Measurements from ENCODE around the gene AP1G2.

The AP1G2 gene

DNA sequence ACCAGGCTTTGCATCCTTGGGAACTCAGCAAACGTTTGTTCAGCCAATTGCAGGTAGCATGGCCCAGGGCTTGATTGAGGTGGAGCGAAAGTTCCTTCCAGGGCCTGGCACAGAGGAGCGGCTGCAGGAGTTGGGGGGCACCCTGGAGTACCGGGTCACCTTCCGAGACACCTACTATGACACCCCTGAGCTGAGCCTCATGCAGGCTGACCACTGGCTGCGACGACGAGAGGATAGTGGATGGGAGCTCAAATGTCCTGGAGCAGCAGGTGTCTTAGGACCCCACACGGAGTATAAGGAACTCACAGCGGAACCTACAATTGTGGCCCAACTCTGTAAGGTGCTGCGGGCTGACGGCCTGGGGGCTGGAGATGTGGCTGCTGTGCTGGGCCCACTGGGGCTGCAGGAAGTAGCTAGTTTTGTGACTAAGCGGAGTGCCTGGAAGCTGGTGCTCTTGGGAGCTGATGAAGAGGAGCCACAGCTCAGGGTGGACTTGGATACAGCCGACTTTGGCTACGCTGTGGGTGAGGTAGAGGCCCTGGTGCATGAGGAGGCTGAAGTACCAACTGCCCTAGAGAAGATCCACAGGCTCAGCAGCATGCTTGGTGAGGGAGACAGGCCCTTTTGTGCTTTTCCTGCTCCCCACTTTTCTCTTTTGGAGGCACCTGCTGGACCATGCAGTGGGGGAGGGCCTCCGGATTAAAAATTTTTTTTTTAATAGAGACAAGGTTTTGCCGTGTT, 10.7 kb downstream of the AP1G2 start:
- no peak for DNase-seq

DNA sequence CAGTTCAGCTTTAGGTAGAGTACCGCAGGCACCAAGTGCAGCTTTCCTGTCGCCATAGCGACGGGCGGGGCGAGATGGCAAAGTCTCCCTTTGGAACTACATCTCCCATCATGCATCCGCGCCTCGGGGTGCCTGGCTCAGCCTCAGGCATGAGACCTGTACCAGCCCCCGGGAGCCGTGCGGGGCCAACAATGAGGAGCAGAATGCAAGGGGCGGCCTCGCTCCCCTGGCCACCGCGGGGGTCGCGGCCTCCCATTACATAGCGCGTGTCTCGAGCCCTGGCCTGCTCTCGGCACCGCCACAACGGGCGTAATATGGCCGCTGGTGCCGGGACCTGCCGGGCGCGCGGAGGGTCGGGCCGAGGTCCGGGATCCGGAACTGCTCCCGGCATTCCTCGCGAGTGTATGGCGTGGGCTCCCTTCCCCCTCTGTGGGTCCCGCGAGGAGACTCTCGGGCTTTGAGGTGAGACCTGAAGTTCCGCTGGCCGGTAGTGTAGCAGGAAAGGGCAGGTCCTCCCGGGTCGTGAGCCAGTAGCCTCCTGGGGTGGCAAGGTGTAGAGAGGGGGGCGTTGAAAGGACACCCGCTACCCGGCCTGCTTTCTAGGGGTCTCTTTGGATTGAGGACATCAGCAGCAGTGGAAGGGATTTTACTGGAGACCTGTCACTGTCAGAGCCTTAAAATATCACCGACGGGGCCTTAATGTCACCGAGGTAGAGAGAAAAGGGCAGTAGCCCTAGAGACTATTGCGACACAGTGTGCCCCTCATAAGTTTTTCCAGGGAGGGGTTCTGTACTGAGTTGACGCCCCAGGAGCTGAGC, 11.5 kb downstream of the AP1G2 start, which contains the start of gene THTPA:
THTPA (plus strand) TSS at position 390 of the 818 bp plus-strand sequence. CDS start 487 bp downstream, outside the sequence.
- peak; percentile 83 for DNase-seq

DNA sequence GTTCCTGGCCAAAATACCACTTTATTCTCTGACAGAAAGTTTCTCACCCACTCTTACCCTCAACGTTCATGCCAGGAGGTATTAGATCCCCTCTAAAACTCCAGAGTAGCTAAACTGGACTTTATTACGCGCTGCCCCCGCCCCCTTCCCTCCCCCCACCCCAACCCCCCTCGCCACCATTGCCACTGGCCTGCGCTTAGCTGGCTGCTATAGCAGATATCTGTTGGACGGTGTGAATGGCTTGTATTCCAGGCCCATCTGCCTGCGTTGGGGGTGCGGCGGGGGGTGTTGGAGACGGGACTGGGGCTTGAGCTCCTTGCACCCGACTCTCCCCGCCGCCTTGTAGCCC, 12.1 kb downstream of the AP1G2 start:
- DNase-seq: no peak

DNA sequence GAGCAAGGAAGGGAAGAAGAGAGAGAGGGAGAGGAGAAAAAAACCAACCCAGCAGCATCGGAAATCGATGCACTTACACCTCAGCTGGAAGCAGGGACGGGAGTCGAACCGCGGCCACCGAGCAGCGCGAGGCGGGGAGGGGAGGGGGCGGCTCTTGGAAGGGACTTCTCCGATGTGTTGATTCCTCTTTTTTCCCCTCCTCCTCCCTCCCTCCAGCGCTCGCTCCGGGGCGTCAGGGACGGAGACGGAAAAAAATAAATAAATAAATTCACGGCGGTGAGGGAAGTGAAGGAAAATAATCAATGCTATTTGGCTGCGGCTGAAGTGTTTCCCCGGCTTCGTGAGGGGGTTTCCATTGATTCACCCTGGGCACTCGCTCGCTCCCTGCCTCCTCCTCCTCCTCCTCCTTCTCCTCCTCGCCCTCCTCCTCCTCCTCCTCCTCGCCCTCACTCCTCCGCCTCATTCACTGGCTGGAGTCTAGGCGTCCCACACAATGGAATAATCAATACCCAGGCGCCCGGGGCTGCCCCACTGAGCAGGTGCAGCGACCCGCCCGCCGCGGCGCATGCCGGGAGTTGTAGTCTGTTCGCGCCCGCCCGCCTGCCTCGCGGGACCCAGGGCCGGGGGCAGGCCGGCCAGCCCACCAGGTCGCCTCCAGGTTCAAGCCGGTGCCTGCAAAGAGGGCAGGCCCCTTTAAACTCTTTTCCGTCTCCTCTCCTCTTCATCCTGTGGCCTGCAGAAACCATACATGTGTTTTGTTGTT, 16.1 kb downstream of the AP1G2 start, which contains the start of gene ZFHX2:
ZFHX2 (minus strand) TSS at position 500 of the 763 bp plus-strand sequence. CDS start 16,440 bp downstream, outside the sequence.
- peak; percentile 61 for DNase-seq

DNA sequence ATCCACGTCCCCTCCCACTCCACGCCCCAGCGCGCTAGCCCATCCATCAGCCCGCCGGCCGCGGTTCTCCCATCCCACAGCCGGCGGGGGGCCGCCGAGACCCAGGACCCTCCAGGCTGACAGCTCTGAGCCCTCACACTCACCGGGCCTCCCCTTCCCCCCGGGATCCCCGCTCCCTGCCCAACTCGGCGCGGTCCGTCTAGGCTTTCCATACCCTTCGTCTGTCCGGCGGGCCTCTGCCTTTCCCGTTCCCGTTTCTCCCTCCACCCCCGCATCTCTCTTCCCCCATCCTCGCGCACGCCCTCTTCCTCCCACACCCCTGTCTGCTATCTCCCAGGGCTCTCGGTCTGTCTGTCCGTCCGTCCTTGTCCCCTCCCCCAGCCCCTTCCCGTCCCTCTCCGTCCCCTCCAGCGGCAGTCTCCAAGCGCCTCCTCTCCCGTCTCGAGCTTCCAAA, 16.8 kb downstream of the AP1G2 start:
- no peak for DNase-seq

DNA sequence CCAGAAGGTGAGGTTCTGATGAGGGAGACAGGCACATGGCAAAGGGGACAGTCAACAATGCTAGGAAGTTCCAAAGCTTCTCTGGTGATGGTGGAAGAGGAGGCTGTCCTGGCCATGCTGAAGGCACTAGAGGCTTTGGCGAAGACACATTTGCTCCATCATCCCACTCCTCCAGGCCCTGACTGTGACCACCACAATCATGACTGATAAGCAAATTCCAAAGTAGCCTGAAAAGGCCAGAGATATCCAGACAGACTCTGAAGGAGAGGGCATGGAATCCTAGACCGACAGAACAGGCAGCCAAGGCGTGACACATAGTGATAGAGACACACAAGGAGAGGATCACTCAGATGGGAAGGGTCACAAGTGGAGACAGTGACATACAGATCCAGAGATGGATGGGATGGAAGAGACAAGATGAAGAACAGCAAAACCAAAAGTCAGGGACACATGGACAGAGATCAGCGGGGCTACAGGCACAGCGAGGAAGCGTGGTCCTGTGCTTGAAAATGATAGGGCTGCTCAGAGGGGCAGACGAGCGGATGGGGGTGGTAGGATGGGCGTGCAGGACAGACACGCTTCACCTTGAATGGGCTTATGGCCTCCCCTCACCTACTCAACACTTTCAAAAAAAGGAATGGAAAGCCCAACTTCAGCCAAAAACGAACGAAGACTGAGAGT, 17.3 kb downstream of the AP1G2 start:
- no peak for DNase-seq

DNA sequence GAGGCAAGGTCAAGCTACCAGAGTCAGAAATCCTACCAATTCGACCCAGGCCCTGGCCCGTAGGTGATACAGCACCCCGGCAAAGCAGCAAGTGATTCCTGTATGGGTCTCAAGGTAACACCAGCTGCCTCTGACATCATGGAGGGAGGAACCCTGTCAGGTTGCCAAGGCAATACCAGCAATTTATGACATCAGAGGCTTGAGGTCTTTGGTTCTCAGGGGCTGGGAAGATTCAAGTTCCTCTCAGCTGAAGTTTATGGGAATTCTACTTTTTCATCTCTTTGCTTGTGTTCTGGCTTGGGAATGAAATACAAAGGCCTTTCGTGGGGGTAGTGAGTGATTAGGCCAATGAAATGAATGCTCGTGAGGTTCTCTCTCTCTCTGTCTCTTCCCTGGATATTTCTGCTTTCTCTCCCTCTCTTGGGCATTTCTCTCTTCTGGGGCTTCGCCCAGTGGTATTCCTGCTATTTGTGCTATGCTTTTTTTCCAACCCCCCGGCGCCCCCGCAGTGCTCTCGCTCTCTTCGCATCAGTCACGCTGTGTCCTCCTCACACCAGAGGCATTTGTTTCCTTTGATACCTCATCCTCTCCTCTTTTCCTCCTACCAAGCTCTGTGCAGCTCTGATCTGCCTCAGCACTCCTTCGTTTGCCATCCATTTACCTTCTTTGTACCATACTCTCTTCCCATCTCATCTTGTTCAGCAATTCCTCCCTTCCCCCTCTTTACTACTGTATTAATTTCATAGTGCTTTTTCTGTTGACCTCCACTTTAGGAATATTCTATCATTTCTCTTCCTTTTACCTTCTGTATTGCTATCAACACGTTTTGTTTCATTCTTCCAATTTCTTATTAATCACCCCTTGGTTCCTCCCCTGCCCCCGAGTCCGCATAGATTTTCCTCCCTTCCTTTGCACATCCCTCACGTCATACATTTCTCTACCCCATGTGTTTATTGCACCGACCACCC, 19.0 kb downstream of the AP1G2 start:
- DNase-seq: no peak

DNA sequence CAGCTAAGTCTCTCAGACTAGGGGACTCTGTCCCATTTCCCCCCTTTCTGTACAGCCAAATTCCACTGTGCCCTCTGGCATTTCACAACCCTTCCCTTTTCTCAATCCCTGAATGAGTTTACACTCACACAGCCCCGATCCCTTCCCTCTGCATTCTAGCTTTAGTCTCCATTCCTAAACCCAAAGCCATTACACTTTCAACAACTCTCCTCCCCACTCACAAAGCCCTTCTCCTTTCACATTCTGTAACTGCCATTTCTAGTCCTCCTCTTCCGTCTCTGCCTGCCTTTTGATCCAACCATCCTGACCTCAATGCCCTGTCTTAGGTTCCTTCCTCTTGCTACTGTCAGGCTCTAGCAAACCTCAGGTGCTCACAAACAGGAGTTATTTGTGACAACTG, 19.7 kb downstream of the AP1G2 start:
- DNase-seq: no peak

DNA sequence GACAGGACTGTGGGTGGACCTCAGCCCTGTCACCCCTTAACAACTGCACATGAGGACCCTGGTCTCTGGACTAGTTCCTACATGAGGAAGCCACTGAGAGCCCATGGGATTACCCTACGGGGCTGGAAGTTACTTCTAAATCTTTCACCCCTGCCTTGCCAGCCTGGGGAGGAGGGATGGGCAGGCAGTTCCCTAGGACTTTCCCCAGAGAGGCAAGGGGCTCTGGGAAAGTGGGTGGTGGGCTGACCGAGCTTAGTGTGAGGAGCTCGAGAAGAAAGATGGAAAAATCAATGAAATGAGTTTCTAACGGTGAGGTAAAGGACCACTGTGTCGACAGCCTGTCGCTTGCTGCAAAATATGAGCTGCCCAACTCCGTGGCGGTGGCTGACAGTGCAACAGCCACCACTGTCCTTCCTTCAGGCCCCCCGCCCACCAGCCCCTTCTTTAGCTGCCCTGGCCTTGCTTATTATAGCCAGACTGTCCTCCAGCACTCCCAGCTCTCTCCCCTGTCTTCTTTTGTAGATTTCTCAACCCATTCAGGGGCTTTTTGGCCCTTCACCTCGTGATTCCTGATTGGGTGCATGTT, 21.0 kb downstream of the AP1G2 start:
- DNase-seq: no peak

DNA sequence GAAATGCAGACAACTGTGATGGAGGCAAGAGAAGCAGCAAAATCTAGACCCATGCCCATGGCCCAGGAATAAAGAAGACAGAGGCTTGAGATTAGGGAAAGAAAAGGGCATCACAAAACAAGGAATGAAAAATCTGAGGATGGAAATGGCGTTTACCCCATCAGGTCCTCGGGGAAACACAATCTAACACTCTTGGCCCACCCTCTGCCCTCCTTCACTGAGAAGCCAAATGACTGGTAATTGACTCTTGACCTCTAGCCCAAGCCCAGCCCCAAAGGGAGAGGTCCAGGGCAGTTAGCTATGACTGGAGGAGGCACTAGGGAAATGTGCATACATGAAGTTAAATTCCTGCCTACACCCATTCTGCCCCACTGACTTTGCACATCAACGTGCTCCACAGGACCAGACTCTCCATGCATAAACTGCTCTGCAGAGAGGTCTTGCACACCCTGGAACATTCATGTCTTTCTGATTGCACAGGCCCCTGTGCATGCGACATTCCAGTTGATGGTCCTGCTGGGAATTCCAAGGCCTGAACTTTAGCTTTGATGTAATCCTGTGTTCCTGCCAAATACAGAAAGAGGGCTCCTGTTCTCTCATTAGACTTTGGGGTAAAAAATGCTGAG, 21.7 kb downstream of the AP1G2 start:
- DNase-seq: no peak

DNA sequence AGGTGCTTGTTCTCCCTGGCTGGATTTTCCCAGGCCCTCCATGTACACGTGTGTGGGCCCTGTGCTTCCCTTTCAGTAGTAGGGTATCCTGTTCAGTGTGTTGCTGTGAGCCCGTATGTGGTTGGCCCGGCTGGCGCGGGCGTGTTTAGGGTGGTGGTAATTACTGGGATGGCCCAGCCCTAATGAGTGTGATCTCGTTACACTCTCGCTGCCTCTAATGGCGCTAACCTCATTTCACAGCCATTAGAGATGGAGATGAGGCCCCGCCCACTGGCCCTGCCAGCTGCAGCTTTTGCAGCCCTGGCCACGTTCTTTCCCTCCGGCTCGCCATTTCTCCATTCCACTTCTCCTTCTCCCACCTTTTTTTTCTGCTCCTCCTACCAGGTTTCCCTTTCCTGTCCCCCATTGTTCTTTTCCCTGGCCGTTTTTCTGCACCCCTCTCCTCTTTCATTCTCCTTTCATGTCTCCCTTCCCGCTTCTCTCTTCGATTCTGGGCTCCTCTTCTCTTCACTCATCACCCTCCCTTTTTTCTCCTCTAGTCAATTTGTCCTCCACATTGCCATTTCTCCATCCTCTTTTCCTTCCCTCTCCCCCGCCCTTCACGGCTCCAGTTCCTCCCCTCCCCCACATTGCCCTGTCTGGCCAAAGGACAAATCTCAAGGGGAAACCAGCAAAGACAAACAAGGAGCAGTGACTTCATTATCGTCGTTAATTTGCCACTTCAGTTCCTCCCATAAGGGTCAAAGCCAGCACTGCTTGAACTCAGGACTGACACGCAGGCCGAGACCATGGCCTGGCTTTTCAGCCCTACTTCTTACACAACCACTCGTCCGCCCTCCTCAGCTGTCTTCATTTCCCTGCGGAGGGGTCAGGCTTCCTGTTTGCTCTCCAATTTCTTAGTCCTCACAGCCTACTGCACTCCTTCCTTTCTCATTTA, 22.8 kb downstream of the AP1G2 start:
- DNase-seq: no peak

DNA sequence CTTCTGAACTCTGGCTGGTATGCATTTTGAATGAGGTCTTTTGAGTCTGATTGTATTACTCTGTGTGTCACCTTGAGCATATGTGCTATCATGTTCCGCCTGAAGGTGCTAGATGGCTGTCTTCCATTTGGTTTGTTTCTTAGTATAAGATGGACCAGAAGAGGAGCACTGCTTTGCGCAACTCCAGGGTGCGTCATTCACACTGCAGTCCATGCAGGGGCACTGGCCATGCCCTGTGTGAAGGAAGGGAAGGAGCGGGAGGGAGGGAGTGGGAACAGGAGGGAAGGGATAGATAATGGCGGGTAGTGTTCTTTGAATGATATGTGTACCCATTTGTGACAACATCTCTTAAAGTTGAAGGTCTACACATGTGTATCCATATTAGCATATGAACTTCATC, 24.2 kb downstream of the AP1G2 start:
- DNase-seq: no peak

DNA sequence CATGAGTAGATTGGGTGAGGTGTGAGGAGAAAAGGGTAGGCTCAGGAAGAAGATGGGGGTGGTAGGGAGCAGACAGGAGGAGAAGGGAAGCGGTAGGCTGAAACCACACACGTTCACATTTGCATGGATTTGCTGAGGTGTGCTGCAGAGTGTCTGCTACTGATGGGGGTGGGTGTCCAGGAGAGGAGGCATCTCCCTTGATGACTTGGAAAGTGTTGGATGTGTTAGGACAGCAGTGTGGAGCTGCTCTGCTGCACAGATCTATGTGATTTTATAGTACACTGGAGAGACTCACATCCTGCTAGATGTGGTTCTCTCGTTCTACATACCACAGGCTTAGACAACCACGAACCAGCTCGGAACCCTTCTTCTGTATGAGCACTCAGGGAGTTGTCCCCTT, 25.3 kb downstream of the AP1G2 start:
- DNase-seq: no peak

DNA sequence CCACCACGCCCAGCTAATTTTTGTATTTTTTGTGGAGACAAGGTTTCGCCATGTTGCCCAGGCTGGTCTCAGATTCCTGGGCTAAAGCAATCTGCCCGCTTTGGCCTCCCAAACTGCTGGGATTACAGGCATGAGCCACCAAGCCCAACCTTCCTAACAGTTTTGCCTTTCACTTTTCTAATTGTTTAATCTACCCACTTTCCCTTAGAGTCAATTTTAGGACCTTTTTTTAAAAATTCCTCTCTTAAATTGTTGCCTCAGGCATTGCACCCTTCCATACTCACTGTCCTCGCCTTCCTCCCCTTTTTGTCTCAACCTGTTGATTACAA, 27.5 kb downstream of the AP1G2 start:
- no peak for DNase-seq

DNA sequence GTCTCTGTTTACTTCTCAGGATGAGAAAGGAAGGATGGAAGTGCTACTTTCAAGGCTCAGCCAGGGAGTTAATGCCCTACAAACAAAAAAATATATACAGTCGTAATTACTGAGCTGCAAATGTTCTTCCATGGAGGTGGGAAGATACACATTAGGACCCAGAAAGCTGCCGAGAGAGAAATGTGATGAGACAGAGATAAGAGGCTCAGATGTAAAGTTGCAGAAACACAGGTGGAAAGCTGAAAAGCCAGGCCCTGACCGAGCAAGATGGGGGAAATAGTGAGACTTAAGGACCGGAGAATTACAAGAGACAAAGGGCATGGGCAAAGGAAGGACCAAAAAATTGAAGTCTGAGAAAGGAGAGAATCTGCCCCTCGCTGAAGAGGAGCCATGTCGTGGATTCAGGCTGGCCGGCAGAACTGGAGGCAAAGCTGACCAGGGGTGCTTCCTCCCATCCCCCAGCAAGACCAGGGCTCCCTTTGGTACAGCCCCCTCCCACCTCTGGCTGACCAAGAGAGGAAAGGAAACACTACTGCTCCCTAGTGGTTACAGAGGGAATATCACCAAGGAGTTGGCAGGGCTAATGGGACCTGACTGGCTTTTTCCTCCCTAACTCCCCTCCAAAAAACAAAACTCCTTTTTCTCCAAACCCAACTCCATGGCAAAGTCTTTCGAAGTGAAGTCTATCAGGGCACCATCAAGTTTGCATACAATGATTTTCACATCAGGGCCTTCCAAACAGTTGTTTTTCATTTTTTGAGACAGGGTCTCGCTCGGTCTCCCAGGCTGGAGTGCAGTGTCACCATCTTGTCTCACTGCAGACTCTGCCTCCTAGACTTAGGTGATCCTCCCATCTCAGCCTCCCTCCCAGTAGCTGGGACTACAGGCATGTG, 28.1 kb downstream of the AP1G2 start:
- DNase-seq: peak; percentile 12

DNA sequence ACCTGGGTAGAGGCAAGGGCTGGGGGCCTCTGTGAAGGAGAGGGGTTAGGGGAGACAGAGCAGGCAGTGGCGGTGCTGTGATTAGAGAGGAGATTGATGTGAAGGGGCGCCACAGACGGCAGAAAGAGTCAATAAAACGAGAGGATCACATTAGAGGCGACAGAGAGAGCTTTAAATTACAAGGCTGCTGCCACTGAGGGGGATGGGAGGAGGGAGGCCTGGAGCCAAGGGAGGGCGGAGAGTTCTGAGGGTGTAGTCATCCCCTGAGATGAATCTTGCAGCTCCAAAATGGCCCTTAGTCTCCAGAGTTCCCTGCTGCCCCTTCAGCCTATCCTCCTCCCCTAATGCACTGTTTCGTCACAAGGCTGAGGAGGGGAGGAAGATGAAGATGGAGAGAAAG, 28.8 kb downstream of the AP1G2 start:
- no peak for DNase-seq

DNA sequence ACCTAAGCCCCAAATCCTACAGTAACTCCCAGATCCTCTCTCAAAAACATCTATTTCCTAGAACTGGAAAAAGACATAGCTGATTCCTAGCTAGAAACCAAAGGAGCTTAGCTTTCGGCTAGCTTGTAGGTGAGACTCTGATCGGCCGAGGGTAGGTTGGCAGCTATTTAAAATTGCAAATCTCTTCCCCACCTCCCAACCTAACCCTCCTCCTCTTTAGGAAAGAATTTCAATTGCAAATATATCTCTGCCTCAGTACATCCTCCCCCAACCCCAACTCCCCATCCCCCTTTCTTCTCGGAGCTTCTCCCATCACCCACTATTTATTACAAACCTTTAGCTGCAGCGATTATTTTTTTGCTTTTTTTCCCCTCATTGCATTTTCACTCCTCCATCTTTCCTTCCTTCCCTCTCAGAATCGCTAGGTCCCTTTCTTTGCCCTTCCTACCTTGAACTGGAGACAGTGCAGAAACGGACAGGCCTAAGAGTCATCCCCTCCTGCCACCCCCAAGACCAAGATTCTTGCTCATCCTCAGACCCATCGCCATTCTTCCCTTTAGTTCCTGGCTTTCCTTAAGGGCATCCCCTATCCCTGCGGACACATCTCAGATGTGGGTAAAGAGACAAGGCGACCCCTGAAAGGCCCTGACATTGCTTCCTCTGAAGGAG, 29.4 kb downstream of the AP1G2 start:
- no peak for DNase-seq

All from GDM1 (cell line).